HL-60 (cell line): ENCODE measurements around the gene GRIN1.

Experiments used
- DNase-seq, 2 experiments: peaks; one replicate each; pipeline ENCODE4 v3.0.0-alpha.2; 2010 to 2020; ENCODE audit warnings: low read depth in 1 of 2, low spot score in 1 of 2
- H3K27ac ChIP-seq: fragments of 250-450 bp; sonication (Bioruptor Pico); replicated peaks from 2 replicates; pipeline ENCODE4 v1.5.1; 2020; ENCODE audit warnings: mild to moderate bottlenecking, moderate library complexity
- H3K27me3 ChIP-seq: fragments of 250-450 bp; sonication (Bioruptor Pico); 2 replicates; pipeline ENCODE4 v1.5.1; 2021; ENCODE audit warnings: mild to moderate bottlenecking, moderate library complexity; ENCODE audit not compliant: insufficient read depth, poor library complexity, severe bottlenecking
- H3K4me3 ChIP-seq: replicated peaks from 2 replicates; pipeline ENCODE4 v1.5.1; 2011; ENCODE audit warnings: mild to moderate bottlenecking, control low read depth, low read length; ENCODE audit not compliant: insufficient read depth
- GABPA ChIP-seq: IDR thresholded peaks from 2 replicates; pipeline ENCODE4 v1.6.1; 2012; ENCODE audit warnings: low read depth
- POLR2AphosphoS5 ChIP-seq: IDR thresholded peaks from 2 replicates; pipeline ENCODE4 v1.6.1; 2012; ENCODE audit warnings: low read depth
- SPI1 ChIP-seq: IDR thresholded peaks from 2 replicates; pipeline ENCODE4 v1.6.1; 2012; ENCODE audit warnings: low read depth, mild to moderate bottlenecking, borderline replicate concordance
- TF ChIP-seq, protein P1 (sequence below): IDR thresholded peaks from one replicate; pipeline ENCODE4 v1.5.1; 2011; ENCODE audit warnings: low read length, control low read depth, inconsistent platforms; ENCODE audit not compliant: insufficient read depth
- TF ChIP-seq, protein P2 (sequence below): IDR thresholded peaks from 2 replicates; pipeline ENCODE4 v1.6.1; 2012; ENCODE audit warnings: low read depth; ENCODE audit not compliant: insufficient replicate concordance

The GRIN1 gene

DNA sequence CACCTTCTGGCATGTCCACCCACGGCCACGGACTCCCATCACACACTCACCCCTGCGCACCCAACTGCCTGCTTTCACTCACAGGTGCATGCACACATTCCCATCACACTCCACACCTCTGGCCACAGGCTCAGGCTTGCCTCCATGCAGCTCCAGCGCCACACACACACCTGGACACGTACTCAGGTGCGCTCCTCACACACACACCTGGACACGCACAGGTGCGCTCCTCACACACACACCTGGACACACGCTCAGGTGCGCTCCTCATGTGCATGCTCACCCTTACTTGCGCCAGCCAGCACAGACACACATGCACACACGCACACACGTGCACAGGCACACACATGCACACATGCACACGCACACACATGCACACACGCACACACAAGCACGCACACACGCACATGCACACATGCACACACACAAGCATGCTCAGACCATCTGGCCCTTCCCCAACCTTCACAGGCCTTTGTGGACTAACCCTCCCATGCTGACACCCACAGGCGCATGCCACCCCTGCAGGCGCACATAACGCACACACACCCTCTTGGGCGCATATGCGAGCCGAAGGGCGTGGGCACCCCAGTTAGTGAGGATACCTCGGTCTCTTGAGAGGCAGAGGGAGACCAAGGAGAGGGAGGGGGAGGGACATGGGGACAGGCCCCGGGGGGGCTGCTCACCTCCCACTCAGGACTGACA is 8.3 kb downstream of the GRIN1 start:
- TF ChIP-seq GABPA, result no peak
- no peak for TF ChIP-seq POLR2AphosphoS5
- no peak for TF ChIP-seq SPI1
- TF ChIP-seq, protein P1, sequence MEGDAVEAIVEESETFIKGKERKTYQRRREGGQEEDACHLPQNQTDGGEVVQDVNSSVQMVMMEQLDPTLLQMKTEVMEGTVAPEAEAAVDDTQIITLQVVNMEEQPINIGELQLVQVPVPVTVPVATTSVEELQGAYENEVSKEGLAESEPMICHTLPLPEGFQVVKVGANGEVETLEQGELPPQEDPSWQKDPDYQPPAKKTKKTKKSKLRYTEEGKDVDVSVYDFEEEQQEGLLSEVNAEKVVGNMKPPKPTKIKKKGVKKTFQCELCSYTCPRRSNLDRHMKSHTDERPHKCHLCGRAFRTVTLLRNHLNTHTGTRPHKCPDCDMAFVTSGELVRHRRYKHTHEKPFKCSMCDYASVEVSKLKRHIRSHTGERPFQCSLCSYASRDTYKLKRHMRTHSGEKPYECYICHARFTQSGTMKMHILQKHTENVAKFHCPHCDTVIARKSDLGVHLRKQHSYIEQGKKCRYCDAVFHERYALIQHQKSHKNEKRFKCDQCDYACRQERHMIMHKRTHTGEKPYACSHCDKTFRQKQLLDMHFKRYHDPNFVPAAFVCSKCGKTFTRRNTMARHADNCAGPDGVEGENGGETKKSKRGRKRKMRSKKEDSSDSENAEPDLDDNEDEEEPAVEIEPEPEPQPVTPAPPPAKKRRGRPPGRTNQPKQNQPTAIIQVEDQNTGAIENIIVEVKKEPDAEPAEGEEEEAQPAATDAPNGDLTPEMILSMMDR, result no peak
- TF ChIP-seq, protein P2, sequence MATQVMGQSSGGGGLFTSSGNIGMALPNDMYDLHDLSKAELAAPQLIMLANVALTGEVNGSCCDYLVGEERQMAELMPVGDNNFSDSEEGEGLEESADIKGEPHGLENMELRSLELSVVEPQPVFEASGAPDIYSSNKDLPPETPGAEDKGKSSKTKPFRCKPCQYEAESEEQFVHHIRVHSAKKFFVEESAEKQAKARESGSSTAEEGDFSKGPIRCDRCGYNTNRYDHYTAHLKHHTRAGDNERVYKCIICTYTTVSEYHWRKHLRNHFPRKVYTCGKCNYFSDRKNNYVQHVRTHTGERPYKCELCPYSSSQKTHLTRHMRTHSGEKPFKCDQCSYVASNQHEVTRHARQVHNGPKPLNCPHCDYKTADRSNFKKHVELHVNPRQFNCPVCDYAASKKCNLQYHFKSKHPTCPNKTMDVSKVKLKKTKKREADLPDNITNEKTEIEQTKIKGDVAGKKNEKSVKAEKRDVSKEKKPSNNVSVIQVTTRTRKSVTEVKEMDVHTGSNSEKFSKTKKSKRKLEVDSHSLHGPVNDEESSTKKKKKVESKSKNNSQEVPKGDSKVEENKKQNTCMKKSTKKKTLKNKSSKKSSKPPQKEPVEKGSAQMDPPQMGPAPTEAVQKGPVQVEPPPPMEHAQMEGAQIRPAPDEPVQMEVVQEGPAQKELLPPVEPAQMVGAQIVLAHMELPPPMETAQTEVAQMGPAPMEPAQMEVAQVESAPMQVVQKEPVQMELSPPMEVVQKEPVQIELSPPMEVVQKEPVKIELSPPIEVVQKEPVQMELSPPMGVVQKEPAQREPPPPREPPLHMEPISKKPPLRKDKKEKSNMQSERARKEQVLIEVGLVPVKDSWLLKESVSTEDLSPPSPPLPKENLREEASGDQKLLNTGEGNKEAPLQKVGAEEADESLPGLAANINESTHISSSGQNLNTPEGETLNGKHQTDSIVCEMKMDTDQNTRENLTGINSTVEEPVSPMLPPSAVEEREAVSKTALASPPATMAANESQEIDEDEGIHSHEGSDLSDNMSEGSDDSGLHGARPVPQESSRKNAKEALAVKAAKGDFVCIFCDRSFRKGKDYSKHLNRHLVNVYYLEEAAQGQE, result no peak
- no peak overlapping the region for H3K4me3 ChIP-seq
- DNase-seq, result no peak
- H3K27ac ChIP-seq, result no peak overlapping the region
- no peaks in the 10 kb centered on the region for H3K27me3 ChIP-seq

DNA sequence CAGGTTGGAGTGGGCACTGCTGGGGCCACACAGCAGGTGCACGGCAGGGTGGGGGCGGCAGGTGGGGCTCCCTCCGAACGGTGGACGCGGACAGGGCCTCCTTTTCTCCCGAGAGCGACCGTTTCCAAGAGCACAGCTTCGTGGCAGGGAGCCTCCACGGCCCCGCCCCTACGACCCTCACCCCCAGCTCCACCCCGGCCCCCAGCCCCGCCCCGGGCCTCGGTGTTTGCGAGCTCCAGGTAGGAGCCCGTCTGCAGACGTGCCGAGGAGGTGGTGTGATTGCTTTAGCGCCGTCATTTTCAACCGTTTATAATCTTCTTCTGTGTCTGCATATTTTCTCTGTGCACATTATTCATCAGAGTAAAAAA is 8.8 kb downstream of the GRIN1 start:
- Histone ChIP-seq H3K27me3 (no peaks in the 10 kb centered on the region), H3K4me3 (no peak overlapping the region), H3K27ac (no peak overlapping the region)
- no peak for DNase-seq
- no peak for TF ChIP-seq SPI1
- TF ChIP-seq, protein P2, result no peak
- no peak for TF ChIP-seq POLR2AphosphoS5
- TF ChIP-seq, protein P1, result no peak
- no peak for TF ChIP-seq GABPA

DNA sequence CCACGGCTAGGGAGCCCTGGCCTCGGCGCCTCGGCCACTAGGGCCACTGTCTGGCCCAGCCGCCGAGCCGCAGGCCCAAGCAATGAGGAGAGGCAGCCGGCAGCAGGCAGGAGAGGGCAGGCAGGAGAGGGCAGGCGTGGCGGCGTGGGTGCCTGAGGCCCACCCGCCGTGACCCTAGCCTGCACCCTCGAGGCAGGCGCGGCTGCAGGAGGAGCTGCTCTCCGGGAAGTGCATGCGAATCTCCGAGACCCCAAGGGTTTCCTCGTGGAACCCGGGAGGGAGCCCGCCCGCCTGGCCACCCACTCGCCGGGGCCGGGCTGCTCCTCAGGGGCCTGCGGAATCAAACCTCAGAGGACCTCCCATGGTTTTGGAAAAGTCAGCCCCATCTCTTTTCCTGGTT is 9.3 kb downstream of the GRIN1 start:
- no peaks in the 10 kb centered on the region for H3K27me3 ChIP-seq
- DNase-seq, result no peak
- no peak overlapping the region for H3K4me3 ChIP-seq
- H3K27ac ChIP-seq, result no peak overlapping the region
- TF ChIP-seq, protein P2, result no peak
- TF ChIP-seq GABPA, result no peak
- no peak for TF ChIP-seq SPI1
- no peak for TF ChIP-seq POLR2AphosphoS5
- TF ChIP-seq, protein P1, result no peak
